Measurements from ENCODE around the gene TTLL6.
A peak's percentile ranks its signal among the peaks of the same experiment; 100 is the strongest.
"Not testable (repeated sequence)": the region's sequence is repeated elsewhere in the genome, so short reads cannot be mapped to it uniquely, and the experiment has no call there.

TTLL6 gene

DNA sequence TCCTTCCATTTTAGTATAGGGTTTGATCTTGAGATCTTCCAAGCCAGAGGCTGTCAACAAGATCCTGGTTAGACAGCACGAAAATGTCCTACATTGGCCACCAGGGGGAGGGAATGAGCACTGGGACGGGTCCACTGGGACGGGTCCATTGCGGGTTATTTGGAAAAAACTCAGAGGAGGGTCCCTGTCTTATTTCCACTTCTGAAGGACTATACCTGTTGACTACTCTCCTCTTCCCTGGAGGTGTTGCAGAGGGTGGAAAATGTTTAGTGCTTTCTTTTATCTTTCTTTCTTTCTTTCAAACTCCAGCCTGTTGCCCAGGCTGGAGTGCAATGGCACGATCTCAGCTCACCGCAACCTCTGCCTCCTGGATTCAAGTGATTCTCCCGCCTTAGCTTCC lies 2.5 kb downstream of the TTLL6 start:
- FAIRE-seq = no peak

DNA sequence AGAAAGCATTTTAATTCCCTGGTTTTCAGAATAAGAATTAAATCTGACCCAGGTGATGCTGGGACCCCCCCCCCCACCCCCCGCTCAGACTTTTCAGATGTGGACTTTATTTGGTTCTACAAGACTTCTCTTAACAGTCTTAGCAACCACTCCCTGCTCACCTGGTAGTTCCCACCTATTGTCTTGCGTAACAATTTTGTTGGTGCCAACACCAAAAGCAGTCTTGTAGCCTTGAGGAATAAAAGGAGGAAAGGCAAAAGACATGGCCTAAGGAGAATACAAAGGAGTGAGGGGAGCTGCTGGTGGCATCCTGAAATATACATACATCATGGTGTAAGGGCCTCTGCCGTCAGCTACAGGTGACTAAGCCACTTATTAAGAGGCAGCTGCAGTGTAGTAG lies 5.0 kb downstream of the TTLL6 start:
- FAIRE-seq = no peak

GRCh38 chr17:48809182-48809581 lies 7.8 kb downstream of the TTLL6 start:
- no peak for FAIRE-seq

DNA sequence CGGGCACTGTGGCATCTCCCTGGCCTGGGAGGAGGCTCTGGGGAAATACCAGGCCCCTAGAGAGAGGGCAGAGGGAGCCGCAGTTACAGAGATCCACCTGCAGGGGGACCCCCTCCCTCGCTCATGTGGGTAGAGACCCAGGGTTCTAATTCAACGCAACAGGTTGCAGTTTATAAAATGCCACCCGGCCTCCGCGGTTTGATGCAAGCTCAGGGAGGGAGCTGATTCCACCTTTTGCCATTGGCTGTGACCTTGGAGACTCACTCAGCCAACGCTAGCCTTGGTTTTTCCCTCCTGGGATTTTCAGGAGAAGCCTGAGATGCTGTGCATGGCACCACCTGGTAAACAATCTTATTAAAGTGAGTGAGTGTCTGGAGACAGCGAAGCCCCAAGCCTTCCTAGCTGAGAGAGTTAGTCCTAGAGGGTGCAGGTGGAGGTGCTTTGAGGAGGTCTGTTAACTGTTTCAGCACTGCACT lies 12.1 kb downstream of the TTLL6 start:
- FAIRE-seq = no peak

DNA sequence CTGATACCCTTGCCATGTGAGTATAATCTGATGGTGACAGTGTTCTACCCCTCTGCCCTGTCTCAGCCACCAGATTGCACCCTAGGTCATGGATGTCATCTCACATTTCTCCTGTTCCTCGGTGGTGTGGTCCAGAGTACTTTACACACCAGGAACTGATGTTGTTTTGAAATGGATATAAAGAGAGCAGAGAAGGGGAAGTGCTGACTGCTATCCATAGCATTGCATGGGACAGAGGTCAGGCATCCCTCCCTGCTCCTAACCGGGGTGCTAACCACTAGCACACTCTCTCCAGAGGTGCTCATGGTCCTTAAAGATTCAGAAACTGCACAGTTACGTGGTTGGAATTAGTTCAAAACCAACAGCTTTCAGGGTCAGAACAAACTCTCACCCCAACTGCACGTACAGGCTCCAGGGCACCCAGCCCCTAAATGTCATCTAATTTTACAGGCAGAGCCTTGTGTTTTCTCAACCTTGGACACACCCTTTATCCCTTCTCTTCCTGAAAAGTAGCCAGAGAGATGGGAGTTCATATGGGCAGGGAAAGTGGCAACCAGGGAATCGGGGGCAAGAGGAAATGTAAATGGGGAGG lies 16.3 kb downstream of the TTLL6 start:
- no peak for FAIRE-seq

GRCh38 chr17:48799069-48799723 lies 17.8 kb downstream of the TTLL6 start:
- FAIRE-seq = no peak

DNA sequence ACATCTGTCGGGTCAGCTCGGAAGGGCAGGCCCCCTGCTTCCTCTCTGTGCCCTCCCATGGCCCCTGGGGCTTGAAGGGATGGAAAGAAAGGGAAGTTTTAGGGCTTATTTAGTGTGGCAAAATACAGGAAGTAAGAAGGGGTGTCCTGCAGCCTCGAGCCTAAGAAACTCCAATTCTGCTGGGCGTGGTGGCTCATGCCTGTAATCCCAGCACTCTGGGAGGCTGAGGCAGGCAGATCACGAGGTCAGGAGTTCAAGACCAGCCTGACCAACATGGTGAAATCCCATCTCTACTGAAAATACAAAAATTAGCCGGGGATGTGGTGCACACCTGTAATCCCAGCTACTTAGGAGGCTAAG lies 20.9 kb downstream of the TTLL6 start:
- not testable (repeated sequence) for FAIRE-seq

DNA sequence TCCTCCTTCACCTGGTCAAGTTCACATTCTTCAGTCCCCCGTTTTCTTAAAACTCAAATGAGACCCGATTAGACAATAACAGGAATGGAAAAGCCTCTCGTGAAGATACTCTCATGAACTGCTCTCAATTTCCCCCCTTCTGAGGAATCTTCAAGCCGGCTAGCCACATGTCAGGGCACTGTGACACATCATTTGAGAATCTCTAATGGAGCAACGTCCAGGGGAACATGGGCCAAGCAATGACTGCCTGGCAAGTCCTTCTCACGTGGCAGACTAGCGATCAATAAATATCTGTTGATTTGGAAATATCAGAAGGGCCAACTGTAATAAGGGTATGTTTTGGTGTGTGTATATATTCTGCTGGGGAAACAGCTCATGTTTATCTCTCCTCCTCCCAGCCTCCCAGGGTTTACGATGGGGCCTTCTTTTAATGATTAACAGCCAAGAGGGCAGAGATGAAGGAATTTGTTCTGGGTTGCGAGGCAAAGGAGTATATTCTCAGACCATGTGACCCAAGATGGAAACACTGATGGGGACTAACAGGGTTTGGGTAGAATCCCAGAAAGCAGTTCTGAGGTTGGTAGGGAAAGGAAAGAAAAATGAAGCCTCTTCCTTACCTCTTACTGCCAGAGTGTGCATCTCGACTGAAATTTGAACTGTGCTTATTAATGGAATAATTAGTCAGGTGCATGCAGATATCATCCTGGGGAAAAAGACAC lies 21.4 kb downstream of the TTLL6 start:
- no peak for FAIRE-seq

GRCh38 chr17:48792033-48792798 lies 24.8 kb downstream of the TTLL6 start:
- no peak for FAIRE-seq

DNA sequence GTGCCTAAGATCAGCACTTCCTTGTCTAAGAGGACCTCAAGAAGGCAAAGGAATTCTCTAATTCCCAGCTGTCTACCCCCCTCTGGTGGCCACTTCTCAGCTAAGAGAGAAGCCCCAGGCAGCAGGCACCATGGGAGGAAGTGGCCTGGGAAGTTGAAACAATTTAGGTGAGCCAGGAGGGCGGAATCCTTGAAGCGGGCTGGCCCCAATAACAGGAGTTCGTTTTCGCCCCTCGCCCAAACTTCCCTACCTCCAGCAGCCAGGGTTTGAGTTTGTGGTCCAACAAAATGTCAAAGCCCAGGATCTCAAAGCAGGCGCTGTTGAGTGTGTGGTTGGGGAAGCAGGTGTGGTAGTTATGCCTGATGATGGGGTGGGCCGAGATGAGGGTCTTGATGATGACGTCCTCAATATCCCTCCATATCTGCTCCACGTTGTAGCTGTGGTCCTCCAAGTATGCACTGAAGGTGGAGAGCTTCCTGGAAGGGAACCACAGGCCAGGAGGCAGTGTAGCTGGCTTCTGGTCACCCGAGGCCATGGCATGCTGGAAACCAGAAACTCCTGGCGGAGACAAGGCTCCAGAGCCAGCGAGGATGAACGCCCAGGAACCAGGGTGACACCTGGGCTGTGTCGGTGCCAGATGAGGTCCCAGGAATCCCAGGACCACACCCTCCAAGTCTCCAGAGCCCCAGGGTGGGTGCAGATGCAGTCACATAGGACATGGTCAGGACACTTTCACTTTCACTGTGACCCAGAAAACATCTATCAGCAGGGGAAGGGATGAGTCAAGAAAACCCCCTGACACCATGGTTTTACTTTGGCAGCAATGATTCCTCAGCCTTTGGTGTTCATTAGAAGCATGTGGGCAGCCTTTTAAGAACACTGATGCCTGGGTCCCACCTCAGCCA lies 25.6 kb downstream of the TTLL6 start:
- FAIRE-seq = peak; percentile 43

GRCh38 chr17:48790607-48791127 lies 26.4 kb downstream of the TTLL6 start:
- FAIRE-seq = no peak

DNA sequence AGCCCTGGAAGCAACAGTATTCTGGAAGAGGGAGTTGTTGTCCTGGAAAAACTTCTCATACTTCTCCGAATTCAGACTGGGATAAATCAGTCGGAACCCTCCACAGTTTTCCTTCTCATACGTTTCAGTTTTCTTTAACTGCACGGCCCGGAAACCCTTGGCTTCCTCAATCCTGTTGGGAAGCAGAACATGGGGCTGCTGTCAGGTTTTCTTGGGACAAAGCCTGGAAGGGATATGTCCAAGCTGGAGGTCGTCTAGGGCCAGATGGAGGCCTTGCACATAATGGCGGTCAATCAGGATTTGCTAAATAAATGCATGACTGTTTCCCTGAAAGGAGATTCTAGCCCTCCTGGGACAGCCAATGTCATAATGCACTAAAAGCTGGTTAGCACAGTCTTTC lies 29.2 kb downstream of the TTLL6 start:
- no peak for FAIRE-seq

DNA sequence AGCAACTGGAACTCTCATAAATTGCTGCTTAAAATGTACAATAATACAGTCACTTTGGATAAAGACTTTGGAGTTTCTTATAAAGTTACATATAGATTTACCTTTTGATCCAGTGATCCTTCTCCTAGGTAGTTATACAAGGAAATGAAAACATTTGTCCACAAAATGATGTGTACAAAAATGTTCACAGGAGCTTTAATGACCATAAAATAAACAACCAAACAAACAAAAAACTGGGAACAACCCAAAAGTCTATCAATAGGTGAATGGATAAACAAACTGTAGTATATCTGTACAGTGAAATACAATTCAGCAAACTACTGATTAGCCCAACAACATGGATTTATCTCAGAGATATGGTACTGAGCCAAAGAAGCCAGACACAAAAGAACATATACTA lies 37.6 kb downstream of the TTLL6 start:
- FAIRE-seq = no peak

DNA sequence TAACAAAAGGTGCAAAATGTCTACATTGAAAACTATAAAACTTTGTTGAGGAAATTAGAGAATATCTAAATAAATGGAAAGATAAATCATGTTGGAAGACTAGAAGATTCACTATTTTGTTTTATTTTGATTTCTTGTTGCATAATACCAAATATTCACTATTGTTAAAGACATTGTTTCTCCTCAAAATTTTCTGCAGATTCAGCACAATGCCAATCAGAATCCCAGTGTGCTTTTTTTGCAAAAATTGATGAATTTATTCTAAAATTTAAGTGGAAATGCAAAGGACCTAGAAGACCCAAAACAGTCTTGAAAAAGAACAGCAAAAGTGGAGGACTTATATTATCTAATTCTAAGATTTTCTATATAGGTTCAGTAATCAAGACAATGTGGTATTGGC lies 40.4 kb downstream of the TTLL6 start:
- peak; percentile 60 for FAIRE-seq

- no peak for FAIRE-seq
Observed at GRCh38 chr17:48773245-48773644, 43.8 kb downstream of the TTLL6 start.

GRCh38 chr17:48770954-48771353 lies 46.1 kb downstream of the TTLL6 start:
- no peak for FAIRE-seq

DNA sequence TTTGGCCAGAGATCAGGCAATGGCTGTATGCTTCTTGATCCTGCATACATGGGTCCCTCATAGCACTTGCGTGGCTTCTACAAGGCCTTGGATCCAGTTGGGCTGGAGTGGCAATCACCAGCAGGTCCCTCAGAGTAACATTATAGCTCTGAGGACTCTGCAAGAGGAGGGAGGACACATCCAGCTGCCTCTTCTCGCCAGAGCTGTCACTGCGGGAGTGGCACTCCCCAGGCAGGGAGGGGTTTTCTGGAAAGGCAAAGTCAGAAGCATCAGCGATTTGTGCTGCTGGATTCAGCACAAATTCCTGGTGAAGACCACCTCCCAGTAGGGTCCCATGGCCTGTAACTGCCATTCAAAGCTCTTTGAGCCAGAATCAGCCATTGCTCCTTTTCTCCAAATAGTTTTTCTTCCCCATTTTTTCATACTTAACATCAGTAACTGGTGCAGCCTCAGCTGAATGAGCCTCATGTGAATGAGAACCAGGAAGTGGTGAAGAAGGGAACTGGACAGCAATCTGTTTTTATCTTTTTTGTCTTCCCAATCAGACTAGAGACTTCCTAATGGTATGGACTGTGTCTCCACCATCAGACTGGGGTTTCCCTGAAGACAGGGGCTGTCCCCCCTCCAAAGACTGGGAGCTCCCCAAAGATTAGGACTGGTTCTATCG lies 47.9 kb downstream of the TTLL6 start:
- FAIRE-seq = no peak

- no peak for FAIRE-seq
Observed at GRCh38 chr17:48767263-48767774, 49.7 kb downstream of the TTLL6 start.

DNA sequence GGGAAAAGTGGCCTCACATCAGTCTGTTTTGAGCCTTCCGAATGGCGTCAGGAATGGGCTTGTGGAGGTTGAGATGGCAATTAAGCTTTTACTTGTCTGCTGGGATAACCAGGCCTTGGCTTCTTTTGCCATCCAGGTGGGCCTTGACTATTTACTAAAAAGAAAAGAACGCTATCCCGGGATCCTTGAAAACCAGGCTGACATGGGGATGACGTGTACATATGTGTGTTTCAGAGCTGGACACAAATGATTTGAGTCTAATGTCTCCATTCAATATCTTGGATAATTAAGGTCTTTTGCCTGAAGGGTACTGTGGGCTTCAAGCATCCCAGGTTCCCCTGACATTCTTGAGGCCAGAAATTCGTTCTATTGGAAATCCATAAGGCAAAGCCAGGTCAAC lies 55.9 kb downstream of the TTLL6 start:
- no peak for FAIRE-seq

DNA sequence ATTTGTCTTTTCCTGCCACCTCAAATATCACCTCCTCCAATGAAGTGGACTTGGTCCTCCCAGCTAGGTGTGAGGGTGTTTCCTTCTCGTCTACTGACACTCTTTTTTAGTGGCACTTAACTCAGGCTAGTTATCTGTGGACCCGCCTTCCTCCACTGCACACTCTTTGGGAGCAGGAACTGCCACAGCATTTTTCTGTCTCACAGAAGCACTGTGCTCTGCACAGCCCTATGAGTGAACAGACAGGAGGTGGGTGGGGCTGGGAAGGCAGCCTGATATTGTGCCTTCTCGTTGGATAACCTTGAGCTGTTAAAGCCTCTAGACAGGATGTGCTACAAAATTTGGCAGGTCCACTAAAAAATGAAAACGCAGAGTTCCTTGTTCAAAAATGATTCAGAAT lies 56.6 kb downstream of the TTLL6 start:
- FAIRE-seq = no peak

DNA sequence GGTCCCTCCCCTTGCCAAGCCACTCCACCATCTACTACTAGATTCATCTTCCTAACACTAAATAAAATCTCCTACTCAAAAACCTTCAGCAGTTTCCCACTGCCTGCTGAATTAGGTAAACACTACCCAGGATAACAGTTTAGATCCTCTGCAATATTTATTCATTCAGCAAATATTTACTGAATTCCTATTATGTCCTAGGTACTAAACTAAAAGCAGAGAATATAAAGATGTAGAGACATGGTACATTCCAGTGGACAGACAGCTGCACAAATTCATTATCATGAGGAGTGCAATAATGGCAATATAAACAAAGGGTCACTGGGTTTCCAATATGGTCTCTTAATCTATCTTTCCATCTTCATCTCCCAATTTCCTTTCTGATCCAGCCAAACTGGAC lies 57.7 kb downstream of the TTLL6 start:
- FAIRE-seq = no peak

Data from A204.1 (cell line).